Osteoblast (primary cell): ENCODE data around the gene CCND2. TPM values are rescaled to one million over a fixed set of nuclear protein-coding genes. Genes with fewer than 3 reads are reported as not detected.

Experiments used
- DNase-seq: peaks from one replicate; pipeline ENCODE4 v3.0.0; 2011; ENCODE audit warnings: low spot score, mixed read lengths; ENCODE audit not compliant: insufficient read length; ENCODE audit errors: missing footprints
- H2AFZ ChIP-seq: 2 replicates; pipeline ENCODE4 v1.6.0; 2011; ENCODE audit warnings: mild to moderate bottlenecking, low read length
- H3K27ac ChIP-seq: 2 replicates; pipeline ENCODE4 v1.5.1; 2011; ENCODE audit warnings: mild to moderate bottlenecking, low read depth, low read length, moderate library complexity
- H3K27me3 ChIP-seq: 2 replicates; pipeline ENCODE4 v1.6.0; 2012; ENCODE audit warnings: mild to moderate bottlenecking, control low read depth, inconsistent platforms, low read length, moderate library complexity; ENCODE audit not compliant: insufficient read depth
- H3K36me3 ChIP-seq: 2 replicates; pipeline ENCODE4 v1.5.1; 2011; ENCODE audit warnings: mild to moderate bottlenecking, low read length, control low read depth, moderate library complexity; ENCODE audit not compliant: insufficient read depth
- H3K4me1 ChIP-seq: 2 replicates; pipeline ENCODE4 v1.5.1; 2011; ENCODE audit warnings: mild to moderate bottlenecking, low read length, control low read depth, moderate library complexity; ENCODE audit not compliant: insufficient read depth
- H3K4me2 ChIP-seq: 2 replicates; pipeline ENCODE4 v1.6.0; 2011; ENCODE audit warnings: mild to moderate bottlenecking, low read length; ENCODE audit not compliant: insufficient read depth
- H3K4me3 ChIP-seq: fragments of 200-600 bp; sonication (generic); 3 replicates; pipeline ENCODE4 v1.5.1; 2012; ENCODE audit warnings: mild to moderate bottlenecking, low read length, inconsistent platforms; ENCODE audit not compliant: insufficient read depth
- H3K79me2 ChIP-seq: 2 replicates; pipeline ENCODE4 v1.6.0; 2012; ENCODE audit warnings: mild to moderate bottlenecking, low read length, control low read depth, inconsistent platforms; ENCODE audit not compliant: insufficient read depth
- H3K9me3 ChIP-seq: 2 replicates; pipeline ENCODE4 v1.5.1; 2011; ENCODE audit warnings: low read depth, low read length, control low read depth
- H4K20me1 ChIP-seq: 2 replicates; pipeline ENCODE4 v1.6.0; 2012; ENCODE audit warnings: mild to moderate bottlenecking, low read length, control low read depth; ENCODE audit not compliant: insufficient read depth
- total RNA-seq: library from RNA; depleted of rRNA; stranded (reverse); fragments of >200 nt; gene quantifications from 2 replicates; pipeline ENCODE4 v1.2.3, GENCODE V29; 2012
- TF ChIP-seq, protein P1 (sequence below): IDR thresholded peaks from 2 replicates; pipeline ENCODE4 v1.5.1; 2011; ENCODE audit warnings: mild to moderate bottlenecking, low read depth, low read length, moderate library complexity; ENCODE audit errors: extremely low read depth

CCND2 gene
- total RNA-seq, 1 donor = 2.5 TPM

DNA sequence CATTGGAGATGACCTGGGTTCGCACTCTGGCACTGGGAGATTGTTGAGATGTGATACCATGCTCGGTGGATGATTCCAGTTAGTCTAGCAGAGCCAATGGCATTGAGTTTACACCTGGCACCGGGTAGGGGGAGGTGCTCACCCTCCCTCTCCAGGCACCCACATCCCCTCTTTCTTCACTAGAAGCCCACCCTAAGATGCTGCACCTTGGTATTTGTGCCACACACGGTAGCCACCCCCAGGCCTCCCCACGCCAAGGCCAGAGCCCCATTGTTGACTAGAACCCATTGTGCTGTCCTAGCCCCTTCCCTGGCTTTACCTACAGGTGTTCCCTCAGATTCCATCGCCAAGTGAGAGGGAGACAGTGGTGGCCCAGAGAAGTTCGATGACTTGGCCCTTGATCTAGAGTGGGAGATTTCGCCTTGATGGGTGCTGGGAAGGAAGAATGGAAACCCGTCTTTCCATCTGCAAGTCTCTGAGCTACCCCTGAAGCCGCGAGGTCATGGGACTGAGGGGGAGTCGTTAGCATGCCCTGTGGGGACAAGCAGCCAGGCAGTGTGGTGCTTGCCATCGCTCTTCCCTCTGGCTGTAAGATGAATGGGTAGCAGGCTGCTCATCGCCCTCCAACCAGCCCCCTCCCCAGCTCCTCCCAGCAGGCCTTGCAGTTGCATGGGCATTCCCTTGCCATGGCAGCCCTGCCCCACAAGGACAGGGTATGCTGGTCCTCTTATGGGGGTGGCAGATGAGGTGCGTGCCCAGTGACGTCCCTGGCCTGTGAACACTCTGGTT lies 8.7 kb downstream of the CCND2 start:
- Histone ChIP-seq H3K27ac (no peak overlapping the region), H3K9me3 (no peaks in the 10 kb centered on the region), H3K4me2 (no peak overlapping the region), H2AFZ (no peak overlapping the region), H3K27me3 (peaks cover 12% of the 10 kb centered on the region), H3K4me3 (no peak overlapping the region), H3K36me3 (no peaks in the 10 kb centered on the region), H3K79me2 (no peaks in the 10 kb centered on the region), H3K4me1 (no peaks in the 10 kb centered on the region), H4K20me1 (no peaks in the 10 kb centered on the region)
- TF ChIP-seq, protein P1, sequence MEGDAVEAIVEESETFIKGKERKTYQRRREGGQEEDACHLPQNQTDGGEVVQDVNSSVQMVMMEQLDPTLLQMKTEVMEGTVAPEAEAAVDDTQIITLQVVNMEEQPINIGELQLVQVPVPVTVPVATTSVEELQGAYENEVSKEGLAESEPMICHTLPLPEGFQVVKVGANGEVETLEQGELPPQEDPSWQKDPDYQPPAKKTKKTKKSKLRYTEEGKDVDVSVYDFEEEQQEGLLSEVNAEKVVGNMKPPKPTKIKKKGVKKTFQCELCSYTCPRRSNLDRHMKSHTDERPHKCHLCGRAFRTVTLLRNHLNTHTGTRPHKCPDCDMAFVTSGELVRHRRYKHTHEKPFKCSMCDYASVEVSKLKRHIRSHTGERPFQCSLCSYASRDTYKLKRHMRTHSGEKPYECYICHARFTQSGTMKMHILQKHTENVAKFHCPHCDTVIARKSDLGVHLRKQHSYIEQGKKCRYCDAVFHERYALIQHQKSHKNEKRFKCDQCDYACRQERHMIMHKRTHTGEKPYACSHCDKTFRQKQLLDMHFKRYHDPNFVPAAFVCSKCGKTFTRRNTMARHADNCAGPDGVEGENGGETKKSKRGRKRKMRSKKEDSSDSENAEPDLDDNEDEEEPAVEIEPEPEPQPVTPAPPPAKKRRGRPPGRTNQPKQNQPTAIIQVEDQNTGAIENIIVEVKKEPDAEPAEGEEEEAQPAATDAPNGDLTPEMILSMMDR = no peak
- no peak for DNase-seq

DNA sequence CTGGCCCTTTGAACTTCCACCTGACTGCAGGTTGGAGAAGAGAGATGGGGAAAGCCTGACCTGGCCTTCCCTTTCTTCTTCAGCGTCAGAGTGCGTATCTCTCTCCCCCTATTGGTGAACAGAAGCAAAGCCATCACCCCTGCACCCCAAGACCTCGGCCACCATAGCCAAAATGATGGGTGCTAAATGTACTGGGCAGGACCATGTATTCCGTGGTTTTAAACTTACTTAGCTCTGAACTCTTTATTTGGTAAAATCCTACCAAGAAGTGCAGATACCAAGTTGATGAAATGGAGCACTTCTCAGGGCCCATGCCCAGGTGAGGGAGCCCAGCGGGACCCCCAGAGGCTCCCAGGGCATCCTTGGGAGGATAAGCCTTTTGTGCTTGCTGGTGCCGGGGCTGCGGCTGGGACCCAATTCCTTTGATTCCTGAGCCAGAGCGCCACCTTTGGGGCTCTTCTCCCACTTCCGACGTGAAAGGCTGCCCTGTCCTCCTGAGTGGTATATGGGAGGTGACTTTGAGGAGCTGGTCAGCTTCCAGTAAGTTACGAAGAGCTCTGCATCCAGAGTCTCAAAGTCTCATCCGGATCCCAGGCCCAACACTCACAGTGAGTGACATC lies 9.4 kb downstream of the CCND2 start:
- DNase-seq = no peak
- H3K9me3 ChIP-seq = no peaks in the 10 kb centered on the region
- no peaks in the 10 kb centered on the region for H4K20me1 ChIP-seq
- TF ChIP-seq, protein P1 = no peak
- no peaks in the 10 kb centered on the region for H3K79me2 ChIP-seq
- no peak overlapping the region for H3K4me2 ChIP-seq
- H3K4me1 ChIP-seq = no peaks in the 10 kb centered on the region
- H2AFZ ChIP-seq = no peak overlapping the region
- H3K36me3 ChIP-seq = no peaks in the 10 kb centered on the region
- H3K4me3 ChIP-seq = no peak overlapping the region
- H3K27me3 ChIP-seq = peaks cover 5% of the 10 kb centered on the region
- H3K27ac ChIP-seq = no peak overlapping the region

DNA sequence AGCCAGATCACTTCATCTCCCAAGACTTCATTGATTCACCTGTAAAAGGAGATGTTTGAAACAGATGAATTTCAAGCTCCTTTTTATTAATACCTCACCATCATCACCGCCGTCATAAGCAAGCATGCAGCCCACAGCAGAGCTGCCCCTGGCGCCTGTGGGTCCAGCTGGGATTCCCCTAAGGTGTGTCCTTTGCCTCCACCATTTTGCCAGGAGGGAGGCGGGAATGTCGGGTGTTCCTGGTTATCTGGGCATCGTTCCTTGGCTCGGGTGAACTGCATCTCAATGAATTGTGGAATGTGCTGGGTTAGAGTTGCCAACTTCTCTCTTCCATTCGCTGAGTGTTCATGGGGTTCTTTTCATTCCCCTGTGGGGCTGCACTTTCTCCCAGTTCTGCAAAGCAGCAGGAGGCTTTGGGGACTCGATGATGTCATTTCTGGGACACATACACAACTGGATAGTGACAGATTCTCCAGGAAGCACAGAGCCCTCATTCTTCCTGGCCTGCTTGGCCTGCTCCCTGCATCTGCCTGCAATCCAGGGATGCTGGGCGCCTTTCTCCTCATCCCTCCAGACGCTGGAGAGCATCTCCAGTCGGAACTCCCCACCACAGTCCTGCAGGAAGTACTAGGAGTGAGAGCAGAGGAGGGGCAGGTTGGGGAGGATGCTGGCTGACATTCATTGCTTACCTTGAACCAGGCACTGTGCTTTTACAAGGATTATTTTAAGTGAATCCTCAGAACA lies 10.1 kb downstream of the CCND2 start:
- Histone ChIP-seq H3K36me3 (no peaks in the 10 kb centered on the region), H3K4me3 (no peak overlapping the region), H3K9me3 (no peaks in the 10 kb centered on the region), H3K27ac (no peak overlapping the region), H3K79me2 (no peaks in the 10 kb centered on the region), H3K4me2 (no peak overlapping the region), H3K4me1 (no peaks in the 10 kb centered on the region), H4K20me1 (no peaks in the 10 kb centered on the region), H3K27me3 (peaks cover 3% of the 10 kb centered on the region), H2AFZ (no peak overlapping the region)
- DNase-seq = no peak
- TF ChIP-seq, protein P1 = no peak

DNA sequence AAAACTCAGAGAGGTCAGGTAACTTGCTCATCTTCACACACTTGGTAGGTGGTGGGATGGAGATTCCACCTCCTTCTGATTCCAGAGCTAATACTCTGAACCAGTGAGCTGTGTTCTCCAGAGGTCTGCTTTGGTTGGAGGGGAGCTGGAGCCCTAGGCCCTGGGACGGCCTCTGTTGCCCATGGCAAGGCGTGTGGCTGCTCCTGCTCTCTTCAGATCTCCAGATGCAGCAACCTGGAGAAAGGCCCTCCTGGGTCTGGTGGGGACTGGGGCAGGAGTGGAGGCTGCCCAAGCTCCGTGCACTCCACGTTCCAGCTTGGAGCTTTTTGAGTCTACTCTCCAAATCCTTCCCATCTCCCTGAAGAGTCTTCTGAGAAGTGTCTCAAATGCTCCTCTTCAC lies 10.7 kb downstream of the CCND2 start:
- H3K36me3 ChIP-seq = no peaks in the 10 kb centered on the region
- TF ChIP-seq, protein P1 = no peak
- H3K79me2 ChIP-seq = no peaks in the 10 kb centered on the region
- no peak overlapping the region for H3K4me2 ChIP-seq
- no peaks in the 10 kb centered on the region for H3K4me1 ChIP-seq
- H3K9me3 ChIP-seq = no peaks in the 10 kb centered on the region
- H3K4me3 ChIP-seq = no peak overlapping the region
- peaks cover 3% of the 10 kb centered on the region for H3K27me3 ChIP-seq
- DNase-seq = no peak
- no peak overlapping the region for H3K27ac ChIP-seq
- no peaks in the 10 kb centered on the region for H4K20me1 ChIP-seq
- no peak overlapping the region for H2AFZ ChIP-seq
